Embryonic facial prominence (tissue), 1 donor: Measurements from ENCODE around the gene TPM2.
A peak's percentile ranks its signal among the peaks of the same experiment; 100 is the strongest.

Experiments
- DNase-seq: peaks from one replicate; pipeline ENCODE4 v3.0.0-alpha.2; 2016; ENCODE audit errors: extremely low spot score

The TPM2 gene

GRCh38 chr9:35696520-35697215 is 6.9 kb upstream of the TPM2 start:
- no peak for DNase-seq

DNA sequence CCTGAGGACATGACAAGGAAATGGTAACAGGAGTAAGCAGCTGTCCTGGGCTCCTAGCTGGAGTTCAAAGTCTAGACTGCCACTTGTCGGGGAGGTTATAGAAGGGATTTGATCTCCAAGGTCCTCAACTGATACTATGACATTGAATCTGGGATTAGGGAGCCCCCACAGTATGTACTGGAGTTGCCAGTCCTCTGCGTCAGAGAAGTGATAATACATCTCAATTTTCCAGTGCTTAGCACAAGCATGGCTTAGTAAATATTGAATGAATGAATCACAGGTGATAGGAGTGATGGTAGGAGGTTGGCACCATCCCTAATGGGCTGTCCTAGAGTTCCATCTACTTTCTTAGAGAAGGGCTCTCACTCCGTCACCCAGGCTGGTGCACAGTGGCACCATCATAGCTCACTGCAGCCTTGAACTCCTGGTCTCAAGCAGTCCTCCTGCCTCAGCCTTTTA is 6.2 kb upstream of the TPM2 start:
- DNase-seq: no peak

DNA sequence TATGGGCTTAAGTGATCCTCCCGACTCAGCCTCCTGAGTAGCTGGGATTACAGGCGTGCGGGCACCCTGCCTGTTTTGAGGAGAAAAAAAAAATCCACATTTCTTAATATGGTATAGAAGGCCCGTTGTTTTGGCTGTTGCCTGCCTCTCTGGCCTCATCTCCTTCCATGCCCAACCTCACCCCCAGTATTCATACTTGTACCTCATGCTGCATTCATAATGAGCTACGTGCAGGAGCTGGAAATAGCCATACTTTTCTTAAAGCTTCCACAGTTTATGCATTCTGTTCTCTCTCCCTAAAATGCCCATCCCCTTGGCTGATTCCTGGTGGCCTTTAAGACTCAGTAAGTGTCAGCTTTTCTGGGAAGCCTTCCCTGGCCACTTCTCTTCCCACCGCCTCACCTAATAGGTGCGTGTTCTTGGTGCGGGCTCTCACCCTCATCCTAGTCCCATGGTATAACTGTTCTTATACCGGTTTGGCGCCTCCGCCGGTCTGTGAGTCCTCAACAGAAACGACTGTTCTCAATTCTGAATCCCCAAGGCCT is 2.1 kb upstream of the TPM2 start:
- no peak for DNase-seq

- no peak for DNase-seq
Observed at GRCh38 chr9:35691334-35691650, 1.6 kb upstream of the TPM2 start.

- peak; percentile 31 for DNase-seq
Observed at GRCh38 chr9:35690614-35691333, 1.0 kb upstream of the TPM2 start.

GRCh38 chr9:35690294-35690613 is 529 bp upstream of the TPM2 start:
- no peak for DNase-seq

DNA sequence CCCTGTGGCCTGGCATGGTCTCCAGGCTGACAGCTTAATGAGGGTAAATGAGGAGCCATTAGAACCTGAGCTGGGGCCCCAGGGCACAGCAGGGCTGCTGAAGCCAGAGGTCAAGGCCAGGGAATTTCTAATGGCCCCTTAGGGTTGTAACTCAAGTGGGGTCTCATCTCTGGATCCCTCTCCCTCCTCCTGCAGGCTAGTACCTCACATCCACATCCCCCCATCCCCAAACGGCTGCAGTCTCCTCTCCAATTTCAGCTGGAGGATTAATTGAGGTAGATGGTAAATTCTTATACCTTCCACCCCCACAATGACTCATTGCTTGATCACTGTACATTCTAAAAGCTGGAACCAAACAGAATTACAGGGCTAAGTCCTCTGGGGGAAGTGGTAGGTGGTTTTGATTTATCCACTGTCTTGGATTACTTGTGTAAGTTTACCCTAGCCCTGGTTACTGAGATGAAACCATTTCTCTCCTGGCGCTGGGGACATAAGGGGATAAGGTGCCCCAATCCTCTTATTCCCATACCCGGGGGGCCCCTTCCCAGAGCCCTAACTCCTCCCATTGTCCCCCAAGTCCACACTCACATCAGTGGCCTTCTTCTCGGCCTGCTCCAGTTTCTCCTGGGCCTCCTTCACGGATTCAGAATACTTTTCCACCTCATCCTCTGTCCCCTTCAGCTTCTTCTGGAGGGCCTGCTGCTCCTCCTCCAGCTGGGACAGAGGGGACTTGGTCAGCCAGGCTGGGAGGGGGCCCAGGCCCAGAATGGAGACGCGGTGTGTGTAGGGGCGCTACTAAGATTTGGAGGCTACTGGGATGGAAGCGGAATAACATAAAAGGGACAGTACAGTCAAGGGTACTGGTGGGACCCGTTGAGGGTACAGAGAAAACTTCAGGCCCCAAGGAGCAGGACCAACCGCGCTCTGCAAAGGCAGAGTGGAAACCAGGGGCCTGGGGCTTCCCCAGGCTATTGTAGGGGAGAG is 875 bp downstream of the TPM2 start:
- no peak for DNase-seq

DNA sequence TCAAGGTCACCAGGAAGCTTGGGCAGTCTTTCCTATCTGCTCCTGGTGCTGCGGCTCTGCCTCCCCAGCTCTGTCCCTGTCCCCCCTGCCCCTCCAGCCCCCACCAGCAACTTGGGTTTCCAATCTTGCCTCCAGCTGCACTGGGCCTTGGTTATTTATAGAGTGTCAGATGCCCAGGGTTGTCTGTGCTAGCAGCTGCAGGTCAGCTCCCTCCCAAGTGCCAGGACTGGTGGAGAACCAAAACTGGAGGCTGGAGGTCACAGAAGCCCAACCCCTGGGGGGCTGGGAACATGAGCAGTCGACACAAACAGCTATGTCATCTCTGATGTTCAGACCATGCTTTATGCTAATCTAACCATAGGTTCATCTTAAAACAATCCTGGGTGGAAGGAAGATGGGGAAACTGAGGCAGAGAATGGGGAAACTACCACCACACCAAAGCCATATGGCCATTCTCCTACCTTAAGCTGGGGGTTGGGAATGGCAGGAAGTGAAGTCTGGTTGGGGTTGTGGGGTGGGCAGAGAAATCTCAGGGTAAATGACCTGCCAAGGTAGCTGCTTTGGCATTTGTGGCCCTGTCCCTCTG is 1.7 kb downstream of the TPM2 start:
- no peak for DNase-seq

- no peak for DNase-seq
Observed at GRCh38 chr9:35687306-35687705, 2.4 kb downstream of the TPM2 start.

- DNase-seq: no peak
Observed at GRCh38 chr9:35686222-35687203, 3.2 kb downstream of the TPM2 start.

GRCh38 chr9:35685506-35685905 is 4.2 kb downstream of the TPM2 start:
- no peak for DNase-seq

GRCh38 chr9:35684921-35685320 is 4.8 kb downstream of the TPM2 start:
- DNase-seq: no peak

DNA sequence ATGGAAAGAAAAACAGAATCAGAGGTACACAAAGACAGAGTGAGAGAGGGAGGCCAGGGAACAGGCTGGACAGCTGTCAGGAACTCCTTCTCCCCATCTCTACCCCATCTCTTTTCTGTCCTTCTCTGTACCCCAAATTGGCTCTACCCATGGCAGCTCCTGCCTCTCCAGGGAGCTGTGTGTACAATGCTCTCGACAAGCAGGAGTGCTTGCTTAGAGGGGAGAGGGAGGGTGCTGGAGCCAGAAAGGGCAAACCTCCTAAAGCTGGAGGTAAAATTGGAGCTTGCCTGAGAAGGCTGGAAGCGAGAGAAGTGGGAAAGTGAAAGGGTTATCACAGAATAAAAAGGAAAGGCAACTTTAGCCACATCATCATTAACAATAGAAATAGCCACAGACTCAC is 6.4 kb downstream of the TPM2 start:
- no peak for DNase-seq

GRCh38 chr9:35682520-35683315 is 7.0 kb downstream of the TPM2 start:
- DNase-seq: no peak

GRCh38 chr9:35682051-35682450 is 7.7 kb downstream of the TPM2 start:
- no peak for DNase-seq

GRCh38 chr9:35681341-35682002 is 8.3 kb downstream of the TPM2 start:
- no peak for DNase-seq

DNA sequence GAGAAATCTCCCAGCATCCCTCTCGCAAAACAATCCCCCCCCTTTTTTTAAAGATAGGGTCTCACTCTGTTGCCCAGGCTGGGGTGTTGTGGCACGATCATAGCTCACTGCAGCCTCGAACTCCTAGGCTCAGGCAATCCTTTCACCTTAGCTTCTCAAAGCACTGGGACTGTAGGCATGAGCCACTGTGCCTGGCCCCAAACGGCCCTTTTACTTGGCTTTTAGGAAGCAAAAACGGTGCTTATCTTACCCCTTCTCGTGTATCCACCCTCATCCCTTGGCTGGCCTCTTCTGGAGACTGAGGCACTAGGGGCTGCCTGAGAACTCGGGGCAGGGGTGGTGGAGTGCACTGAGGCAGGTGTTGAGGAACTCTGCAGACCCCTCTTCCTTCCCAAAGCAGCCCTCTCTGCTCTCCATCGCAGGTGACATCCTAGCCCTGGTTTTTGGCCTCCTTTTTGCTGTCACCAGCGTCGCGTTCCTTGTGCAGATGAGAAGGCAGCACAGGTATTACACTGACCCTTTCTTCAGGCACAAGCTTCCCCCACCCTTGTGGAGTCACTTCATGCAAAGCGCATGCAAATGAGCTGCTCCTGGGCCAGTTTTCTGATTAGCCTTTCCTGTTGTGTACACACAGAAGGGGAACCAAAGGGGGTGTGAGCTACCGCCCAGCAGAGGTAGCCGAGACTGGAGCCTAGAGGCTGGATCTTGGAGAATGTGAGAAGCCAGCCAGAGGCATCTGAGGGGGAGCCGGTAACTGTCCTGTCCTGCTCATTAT is 9.2 kb downstream of the TPM2 start:
- no peak for DNase-seq

DNA sequence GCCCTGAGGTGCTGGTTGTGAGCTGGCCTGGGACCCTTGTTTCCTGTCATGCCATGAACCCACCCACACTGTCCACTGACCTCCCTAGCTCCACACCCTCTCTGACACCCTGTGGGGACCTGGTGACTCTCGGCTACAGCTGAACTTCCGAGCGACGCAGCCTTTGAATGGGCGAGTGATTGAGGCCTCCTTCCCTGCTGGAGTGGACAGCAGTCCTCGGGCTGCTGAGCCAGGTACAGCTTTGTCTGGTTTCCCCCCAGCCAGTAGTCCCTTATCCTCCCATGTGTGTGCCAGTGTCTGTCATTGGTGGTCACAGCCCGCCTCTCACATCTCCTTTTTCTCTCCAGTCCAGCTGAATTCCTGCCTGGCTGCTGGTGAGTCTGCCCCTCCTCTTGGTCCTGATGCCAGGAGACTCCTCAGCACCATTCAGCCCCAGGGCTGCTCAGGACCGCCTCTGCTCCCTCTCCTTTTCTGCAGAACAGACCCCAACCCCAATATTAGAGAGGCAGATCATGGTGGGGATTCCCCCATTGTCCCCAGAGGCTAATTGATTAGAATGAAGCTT is 9.9 kb downstream of the TPM2 start:
- no peak for DNase-seq
